Measurements from ENCODE around the gene SPON1.

DNA sequence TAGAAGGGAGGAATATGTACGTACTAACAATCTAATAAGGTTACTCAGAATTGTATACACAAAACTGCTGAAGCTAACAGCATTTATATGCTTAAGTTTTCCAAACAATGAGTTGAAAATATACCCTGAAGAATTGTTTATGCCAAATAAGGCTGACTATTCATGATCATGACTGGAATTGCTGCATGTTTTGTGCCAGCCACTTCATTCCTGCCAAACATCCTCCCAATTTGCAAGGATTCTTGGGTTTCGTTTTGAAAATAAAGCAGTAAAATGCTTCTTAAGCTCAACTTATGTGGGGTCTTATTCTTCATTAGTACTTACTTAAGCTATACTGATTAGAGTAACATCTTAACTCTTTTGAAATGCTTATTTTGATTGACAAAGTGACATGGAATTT is 149.0 kb downstream of the SPON1 start:
- TF ChIP-seq EZH2phosphoT487 (IDR thresholded peaks at IDR 0.05; ENCODE audit: insufficient read depth, low read depth) (no peak), EZH2 (IDR thresholded peaks at IDR 0.05; ENCODE audit: insufficient read depth, poor library complexity, severe bottlenecking) (no peak)

Data from GM23248 (cell line).